Suprapubic skin (tissue), 3 donors: ENCODE data around the gene RNPEPL1.

ENCODE experiments used
- CTCF ChIP-seq, 2 donors: fragments of 200-600 bp in 1 of 2; fragments of 450-650 bp in 1 of 2; sonication (generic) in 1 of 2; IDR thresholded peaks; one replicate each; pipeline ENCODE4 v1.5.1; 2016 to 2019; ENCODE audit warnings: antibody characterized with exemption in 2 of 2, mild to moderate bottlenecking in 1 of 2, moderate library complexity in 1 of 2
- POLR2A ChIP-seq, 2 donors: fragments of 450-650 bp; IDR thresholded peaks; one replicate each; pipeline ENCODE4 v1.6.1; 2017; ENCODE audit warnings: antibody characterized with exemption in 2 of 2, mild to moderate bottlenecking in 2 of 2, moderate library complexity in 2 of 2

DNA sequence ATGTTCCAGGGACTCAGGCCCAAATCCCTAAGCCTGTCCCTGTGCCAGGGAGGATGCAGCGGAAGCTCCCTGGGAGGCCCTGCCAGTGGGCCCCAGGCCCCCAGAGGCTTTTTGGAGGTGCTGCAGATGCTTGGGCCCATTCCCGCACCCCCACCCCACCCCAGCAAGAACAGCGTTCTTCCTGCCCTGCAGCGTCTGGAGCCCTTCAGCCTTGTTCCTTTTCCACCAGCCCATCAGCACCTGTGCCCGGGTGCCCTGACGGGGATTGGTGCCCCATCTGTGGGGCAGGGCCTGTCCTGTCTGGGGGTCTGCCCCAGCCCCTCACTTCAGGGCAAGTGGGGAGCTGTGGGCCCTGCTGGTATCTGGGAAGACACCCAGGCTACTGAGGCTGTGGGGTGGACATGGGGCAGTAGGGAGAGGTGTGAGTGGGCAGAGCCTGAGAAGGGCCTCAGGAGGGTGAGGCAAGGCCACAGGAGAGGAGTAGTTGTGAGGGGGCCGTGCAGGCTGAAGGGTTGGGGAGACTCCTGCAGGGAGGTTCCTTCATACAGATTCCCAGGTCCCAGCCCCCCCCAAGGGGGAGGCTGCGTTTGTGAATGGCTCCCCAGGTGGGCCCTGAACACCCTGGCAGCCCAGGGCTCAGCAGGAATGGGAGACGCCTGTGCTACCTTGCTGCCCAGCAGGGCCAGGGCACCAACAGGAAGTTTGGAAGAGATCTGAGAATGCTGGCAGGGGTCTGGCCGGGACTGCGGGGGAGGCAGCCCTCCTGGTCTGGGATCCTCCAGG lies 2.4 kb downstream of the RNPEPL1 start:
- TF ChIP-seq POLR2A (IDR thresholded peaks at IDR 0.05) (no peak), CTCF (IDR thresholded peaks at IDR 0.05) (no peak)
